HEK293 (cell line): Measurements from ENCODE around the gene CAND1.

ENCODE experiments used
- CTCF ChIP-seq: fragments of 450-650 bp; formaldehyde crosslinking; IDR thresholded peaks from 2 replicates; pipeline ENCODE4 v1.5.1; 2016; ENCODE audit warnings: missing biosample characterization, missing genetic modification characterization
- ZBTB10 ChIP-seq: fragments of 450-650 bp; formaldehyde crosslinking; IDR thresholded peaks from 2 replicates; pipeline ENCODE4 v1.5.1; 2016; ENCODE audit warnings: missing biosample characterization, missing genetic modification characterization
- ZEB2 ChIP-seq: fragments of 450-650 bp; formaldehyde crosslinking; IDR thresholded peaks from 2 replicates; pipeline ENCODE4 v1.5.1; 2016; ENCODE audit warnings: missing biosample characterization, missing genetic modification characterization
- ZNF366 ChIP-seq: fragments of 450-650 bp; formaldehyde crosslinking; conservative IDR thresholded peaks from 2 replicates; pipeline ENCODE4 v1.5.1; 2016; ENCODE audit warnings: missing biosample characterization, missing genetic modification characterization
- ZNF549 ChIP-seq: fragments of 450-650 bp; IDR thresholded peaks from 2 replicates; pipeline ENCODE4 v1.5.1; 2018; ENCODE audit warnings: missing biosample characterization, missing genetic modification characterization, mild to moderate bottlenecking, inconsistent platforms, moderate library complexity
- ZNF660 ChIP-seq: fragments of 450-650 bp; IDR thresholded peaks from 2 replicates; pipeline ENCODE4 v1.5.1; 2018; ENCODE audit warnings: missing biosample characterization, mild to moderate bottlenecking, missing genetic modification characterization
- ZNF692 ChIP-seq: fragments of 450-650 bp; formaldehyde crosslinking; IDR thresholded peaks from 2 replicates; pipeline ENCODE4 v1.5.1; 2016; ENCODE audit warnings: missing biosample characterization, missing genetic modification characterization
- ZNF701 ChIP-seq: fragments of 450-650 bp; formaldehyde crosslinking; IDR thresholded peaks from 2 replicates; pipeline ENCODE4 v1.5.1; 2016; ENCODE audit warnings: missing biosample characterization, missing genetic modification characterization
- ZNF785 ChIP-seq: fragments of 450-650 bp; formaldehyde crosslinking; IDR thresholded peaks from 2 replicates; pipeline ENCODE4 v1.5.1; 2016; ENCODE audit warnings: missing biosample characterization, missing genetic modification characterization

GRCh38 chr12:67280572-67280971 lies 11.4 kb downstream of the CAND1 start:
- TF ChIP-seq ZNF701 (tag by site-specific recombination), result no peak
- TF ChIP-seq CTCF (tag by site-specific recombination), result no peak
- no peak for TF ChIP-seq ZNF692
- no peak for TF ChIP-seq ZBTB10
- TF ChIP-seq ZNF366 (tag by site-specific recombination), result no peak
- TF ChIP-seq ZEB2 (tag by site-specific recombination), result 0 out of 2 replicates have a peak, but pooled peaks have one; percentile 33
- TF ChIP-seq ZNF785 (tag by site-specific recombination), result no peak
- TF ChIP-seq ZNF660 (tag by site-specific recombination), result no peak
- no peak for TF ChIP-seq ZNF549 (tag by site-specific recombination)
